HG03095 (cell line): ENCODE measurements around the gene CYB5R2.

Source experiments
- ATAC-seq: cut with Tn5 transposase; IDR thresholded peaks from one replicate; pipeline ENCODE4 v1.9.1; 2021; ENCODE audit warnings: moderate library complexity; ENCODE audit not compliant: unreplicated experiment

The CYB5R2 gene

DNA sequence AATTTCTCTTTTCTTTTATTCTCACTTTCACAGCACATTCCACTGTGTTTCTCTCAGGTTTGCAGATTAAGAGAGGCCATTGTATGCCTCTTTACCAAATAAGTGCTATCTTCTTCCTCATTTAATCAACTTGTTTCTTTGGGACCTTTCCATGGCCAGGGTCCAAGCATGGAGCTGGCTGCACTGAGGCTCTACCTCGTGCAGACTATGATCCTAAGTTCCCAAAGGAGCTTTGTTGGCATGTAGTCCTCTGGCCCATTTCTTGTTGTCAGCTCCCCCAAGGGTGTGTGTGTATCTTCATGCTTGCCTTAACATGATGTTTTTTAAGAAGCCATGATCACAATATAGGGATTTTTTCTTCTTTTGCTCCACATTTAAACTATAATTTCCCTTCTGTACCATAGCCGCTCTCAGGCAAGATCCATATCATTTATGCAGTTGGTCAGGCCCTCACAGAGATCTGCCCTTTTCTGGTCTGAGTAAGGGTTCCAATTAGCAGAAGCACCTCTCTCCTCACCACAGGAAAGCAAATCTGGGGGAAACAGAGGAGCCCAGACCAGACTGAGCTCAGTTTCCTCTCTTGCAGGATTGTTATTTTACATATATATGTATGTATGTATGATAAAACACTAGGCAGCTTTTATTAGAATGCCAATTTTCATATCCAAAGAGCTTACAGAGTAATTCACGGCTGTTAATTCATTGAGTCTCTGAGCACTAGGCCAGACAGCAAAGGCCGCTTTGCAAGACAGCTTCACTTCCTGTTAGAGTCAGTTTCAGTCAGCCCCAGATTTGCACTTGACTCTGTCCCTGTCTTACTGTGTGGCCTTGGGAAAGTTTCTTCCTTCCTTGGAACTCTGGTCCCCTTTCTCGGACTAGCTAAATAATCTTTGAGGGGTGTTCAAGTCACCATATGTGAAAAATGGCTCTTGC is 34.3 kb downstream of the CYB5R2 start:
- ATAC-seq = no peak

DNA sequence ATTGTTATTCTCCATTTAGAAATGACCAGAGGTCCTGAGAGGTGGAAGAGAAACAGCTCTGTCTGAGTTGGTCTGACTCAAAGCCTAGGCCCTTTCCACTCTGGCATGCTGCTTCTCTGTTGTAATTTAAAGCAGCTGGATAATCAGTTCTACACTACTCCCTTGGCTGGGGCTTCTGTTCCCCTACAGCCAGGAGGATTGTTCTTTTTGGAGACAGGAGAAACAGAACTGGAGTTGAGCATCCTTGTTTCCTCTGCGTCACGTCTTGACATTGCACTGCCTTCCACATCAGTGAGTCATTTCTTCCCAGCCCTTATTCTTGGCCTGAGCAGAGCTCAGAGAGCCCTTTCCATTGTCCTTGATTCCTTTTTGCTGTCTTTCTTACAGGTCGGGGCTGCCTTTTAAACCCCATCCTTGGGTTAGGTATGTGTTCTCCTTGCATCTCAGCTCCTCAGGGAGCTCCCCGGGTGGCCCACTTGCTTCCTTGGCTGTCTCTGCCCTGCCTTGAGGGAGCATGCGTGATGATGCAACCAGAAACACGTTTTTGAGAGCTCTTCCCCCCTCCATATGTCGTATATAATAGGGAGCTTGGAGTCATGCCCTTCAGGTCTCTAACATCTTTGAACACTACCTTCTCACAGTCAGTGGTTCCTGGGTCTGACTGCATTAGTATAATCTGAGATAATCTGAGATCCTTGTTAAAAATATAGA is 35.7 kb downstream of the CYB5R2 start:
- ATAC-seq = no peak

GRCh38 chr11:7636350-7636749 is 37.0 kb downstream of the CYB5R2 start:
- ATAC-seq = no peak

- ATAC-seq = no peak
Measured at GRCh38 chr11:7635708-7636107, 37.6 kb downstream of the CYB5R2 start.

DNA sequence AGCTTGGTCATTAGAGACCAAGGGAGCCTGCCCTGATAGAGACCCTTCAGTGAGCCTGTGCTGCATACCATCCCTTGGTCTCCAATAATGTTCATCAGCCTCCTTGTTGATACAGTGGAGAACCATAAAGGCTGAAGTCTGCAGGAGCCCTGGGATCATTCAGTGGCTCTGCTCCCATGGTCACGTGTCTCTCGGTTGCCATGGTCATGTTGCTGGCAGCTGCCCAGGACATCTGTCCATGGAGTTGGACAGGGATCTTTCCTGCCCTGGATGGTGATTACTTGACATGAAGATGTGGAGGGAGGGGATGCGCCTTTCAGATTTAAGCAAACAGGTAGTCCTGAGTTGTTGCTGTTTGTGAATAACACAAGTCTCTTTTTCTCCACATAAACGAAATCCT is 38.2 kb downstream of the CYB5R2 start:
- ATAC-seq = no peak

DNA sequence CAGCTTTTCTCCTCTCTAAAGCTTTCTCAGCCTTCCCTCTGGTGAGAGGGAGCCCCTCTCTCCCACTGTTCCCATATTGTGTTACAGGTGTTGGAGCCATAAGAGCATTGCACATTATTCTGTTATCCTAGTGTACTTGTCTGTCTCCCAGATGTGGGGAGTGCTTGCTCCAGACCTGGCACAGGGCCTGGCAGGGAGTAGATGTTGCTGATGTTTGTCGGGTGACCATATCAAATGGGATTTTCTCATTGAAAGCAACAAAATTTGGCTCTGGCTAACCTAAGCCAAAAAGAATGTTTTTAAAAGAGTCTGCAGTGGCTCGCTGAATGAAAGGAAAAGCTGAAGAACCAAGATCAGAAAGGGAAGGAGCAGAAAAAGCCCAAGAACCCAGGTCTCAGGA is 41.1 kb downstream of the CYB5R2 start:
- ATAC-seq = no peak

GRCh38 chr11:7630002-7630401 is 43.3 kb downstream of the CYB5R2 start:
- no peak for ATAC-seq

- ATAC-seq = no peak
Measured at GRCh38 chr11:7628660-7629059, 44.6 kb downstream of the CYB5R2 start.

GRCh38 chr11:7622721-7623120 is 50.6 kb downstream of the CYB5R2 start:
- no peak for ATAC-seq

- ATAC-seq = no peak
Measured at GRCh38 chr11:7621554-7621953, 51.7 kb downstream of the CYB5R2 start.

DNA sequence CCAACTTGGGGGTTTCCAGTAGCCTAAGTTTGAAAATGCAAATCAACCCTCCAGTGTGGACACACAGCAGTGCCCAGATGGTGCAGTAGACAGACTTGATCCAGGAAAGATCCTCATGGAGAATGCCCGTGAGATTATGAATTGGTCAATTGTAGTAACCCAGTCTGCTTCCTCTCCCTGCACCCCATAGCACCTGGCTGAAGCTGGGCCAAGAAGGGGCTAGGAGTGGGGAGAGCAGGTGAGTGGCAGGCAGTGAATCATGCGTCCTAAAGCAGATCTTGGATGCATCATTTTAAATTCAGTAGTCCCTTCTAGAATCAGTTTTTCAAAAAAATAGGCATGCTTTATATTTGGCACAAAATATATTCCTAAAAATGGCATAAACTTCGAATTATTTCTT is 52.2 kb downstream of the CYB5R2 start:
- ATAC-seq = no peak

DNA sequence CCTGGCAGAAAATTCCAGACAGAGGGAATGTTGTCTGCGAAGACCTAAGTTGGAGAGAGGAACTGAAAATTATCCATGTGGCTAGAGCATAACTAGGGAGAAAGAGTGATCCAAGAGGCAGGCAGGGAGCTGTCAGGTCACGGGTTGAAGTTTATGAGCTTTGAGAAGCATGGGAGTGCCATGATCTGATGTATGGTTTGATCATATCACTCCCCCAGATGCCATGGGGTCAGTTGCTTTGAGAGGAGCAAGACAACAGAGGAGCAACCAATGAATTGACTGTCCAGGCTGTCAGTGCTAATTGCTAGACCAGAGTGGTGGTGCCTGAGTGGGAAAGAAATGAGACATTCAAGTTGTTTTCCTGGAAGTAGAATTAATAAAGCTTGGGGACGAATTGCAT is 54.0 kb downstream of the CYB5R2 start:
- ATAC-seq = no peak

DNA sequence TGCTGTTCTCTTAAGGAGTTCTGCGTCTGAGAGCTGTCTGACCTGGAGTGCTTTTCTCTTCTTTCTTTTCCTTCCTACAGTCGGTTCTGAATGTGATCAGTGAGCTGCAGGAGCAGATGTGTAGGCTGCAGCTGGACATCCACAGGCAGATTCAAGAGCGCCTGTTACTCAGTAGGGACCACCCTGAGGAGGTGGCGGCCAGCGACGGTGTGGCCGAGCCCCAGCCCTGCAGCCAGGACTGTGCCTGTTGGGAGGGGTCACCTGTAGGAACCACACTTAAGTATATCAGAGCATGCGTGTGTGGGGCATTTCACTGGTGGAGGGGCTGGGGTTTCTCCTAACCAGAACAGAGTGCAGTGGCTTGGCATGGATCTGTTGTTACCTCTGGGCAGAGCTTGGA is 56.3 kb downstream of the CYB5R2 start:
- ATAC-seq = no peak
